GM18505 (cell line): ENCODE results near the gene DMKN.

ENCODE experiments used
- ATAC-seq: cut with Tn5 transposase; IDR thresholded peaks from one replicate; pipeline ENCODE4 v1.9.1; 2021; ENCODE audit not compliant: unreplicated experiment
- POLR2A ChIP-seq: IDR thresholded peaks from 4 replicates; pipeline ENCODE4 v1.6.1; 2011; ENCODE audit warnings: borderline replicate concordance; ENCODE audit not compliant: insufficient read depth, insufficient read length; ENCODE audit errors: extremely low read depth

The DMKN gene

DNA sequence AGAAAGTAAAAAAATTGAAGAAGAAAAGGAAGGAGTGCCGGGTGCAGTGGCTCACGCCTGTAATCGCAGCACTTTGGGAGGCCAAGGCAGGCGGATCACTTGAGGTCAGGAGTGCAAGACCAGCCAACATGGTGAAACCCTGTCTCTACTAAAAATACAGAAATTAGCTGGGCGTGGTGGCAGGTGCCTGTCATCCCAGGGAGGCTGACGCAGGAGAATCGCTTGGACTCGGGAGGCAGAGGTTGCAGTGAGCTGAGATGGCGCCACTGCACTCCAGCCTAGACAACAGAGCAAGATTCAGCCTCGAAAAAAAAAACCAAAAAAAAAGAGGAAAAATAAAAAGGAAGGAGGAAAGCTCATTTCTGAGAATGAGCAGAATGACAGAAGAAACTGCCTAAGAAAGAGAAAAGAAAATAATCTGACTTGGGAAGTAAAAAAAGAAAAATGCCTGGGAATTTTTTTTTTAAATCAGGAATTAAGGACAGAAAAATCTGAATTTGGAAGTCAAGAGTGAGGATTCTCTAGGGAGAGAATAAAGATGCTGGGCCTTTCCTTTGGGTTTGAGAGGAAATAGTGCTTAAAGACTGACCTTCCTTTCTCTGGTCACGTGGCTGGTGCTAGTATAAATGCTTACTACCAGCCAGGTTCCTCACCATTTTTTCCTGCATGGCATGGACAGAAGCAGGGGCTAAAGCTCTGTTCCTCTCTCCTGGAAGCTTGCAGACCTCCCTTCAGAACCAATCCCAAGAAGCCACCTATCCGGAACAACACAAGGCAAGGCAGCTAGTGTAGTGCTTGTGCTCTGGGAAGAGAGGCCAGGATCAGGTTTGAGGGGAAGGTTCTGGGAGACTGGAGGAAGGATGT lies 65.6 kb downstream of the DMKN start, which contains the start of gene FFAR2:
FFAR2 (plus strand) TSS at position 652 of the 864 bp plus-strand sequence. CDS start 1,458 bp downstream, outside the sequence.
- TF ChIP-seq POLR2A: no peak
- ATAC-seq: no peak
